Measurements from ENCODE around the gene ASCC3. TPM values are rescaled to one million over a fixed set of nuclear protein-coding genes. Genes with fewer than 3 reads are reported as not detected.

Gene ASCC3
- total RNA-seq, 1 experiment from 2014 or later = 79.3 TPM

- Histone ChIP-seq H3K27me3 (no peaks in the 10 kb centered on the region), H3K36me3 (no peaks in the 10 kb centered on the region), H3K4me1 (peaks cover 16% of the 10 kb centered on the region), H3K4me3 (no peak overlapping the region), H3K9me3 (replicated peaks) (no peaks in the 10 kb centered on the region), H3K27ac (no peak overlapping the region)
- no peak for DNase-seq
Measured at GRCh38 chr6:100491952-100492670, 389.0 kb downstream of the ASCC3 start.

DNA sequence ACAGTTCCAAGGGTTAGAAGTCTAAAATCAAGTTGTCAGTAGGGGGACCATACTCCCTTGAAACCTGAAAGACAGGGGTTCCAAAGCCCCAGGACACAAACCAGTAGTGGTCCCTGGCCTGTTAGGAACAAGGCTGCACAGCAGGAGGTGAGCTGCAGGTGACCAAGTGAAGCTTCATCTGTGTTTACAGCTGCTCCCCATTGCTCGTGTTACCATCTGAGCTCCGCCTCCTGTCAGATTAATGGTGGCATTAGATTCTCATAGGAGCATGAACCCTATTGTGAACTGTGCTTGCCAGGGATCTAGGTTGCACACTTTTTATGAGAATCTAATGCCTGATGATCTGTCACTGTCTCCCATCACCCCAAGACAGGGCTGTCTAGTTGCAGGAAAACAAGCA, 391.1 kb downstream of the ASCC3 start:
- no peak overlapping the region for H3K4me3 ChIP-seq
- H3K27ac ChIP-seq = no peak overlapping the region
- H3K27me3 ChIP-seq = no peaks in the 10 kb centered on the region
- peaks cover 23% of the 10 kb centered on the region for H3K4me1 ChIP-seq
- H3K36me3 ChIP-seq = no peaks in the 10 kb centered on the region
- DNase-seq = no peak
- no peaks in the 10 kb centered on the region for H3K9me3 ChIP-seq (replicated peaks)

DNA sequence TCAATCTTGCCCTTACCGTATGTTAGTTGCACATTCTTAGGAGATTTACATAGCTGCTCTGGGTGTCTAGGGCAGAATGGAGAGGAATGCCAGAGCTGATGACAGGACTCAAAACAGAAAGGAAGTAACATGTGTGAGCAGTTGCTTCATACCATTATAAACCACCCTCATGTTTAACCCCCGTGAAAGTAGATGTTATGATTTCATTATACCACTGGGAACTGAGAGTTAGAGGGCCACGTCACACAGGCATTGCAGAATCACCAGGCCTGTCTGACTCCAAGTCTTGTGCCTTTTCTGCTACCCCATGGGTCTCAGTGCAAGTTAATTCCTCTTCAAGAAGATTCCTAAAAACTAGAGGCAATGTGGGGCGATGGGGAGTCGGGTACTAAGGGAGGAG, 392.9 kb downstream of the ASCC3 start:
- H3K27me3 ChIP-seq = no peaks in the 10 kb centered on the region
- H3K4me3 ChIP-seq = no peak overlapping the region
- H3K36me3 ChIP-seq = no peaks in the 10 kb centered on the region
- H3K9me3 ChIP-seq (replicated peaks) = no peaks in the 10 kb centered on the region
- H3K4me1 ChIP-seq = peaks cover 35% of the 10 kb centered on the region
- peak overlapping the region; percentile 25; the same call in 1 of the 2 replicates for H3K27ac ChIP-seq
- DNase-seq = peak; percentile 35 to 64

DNA sequence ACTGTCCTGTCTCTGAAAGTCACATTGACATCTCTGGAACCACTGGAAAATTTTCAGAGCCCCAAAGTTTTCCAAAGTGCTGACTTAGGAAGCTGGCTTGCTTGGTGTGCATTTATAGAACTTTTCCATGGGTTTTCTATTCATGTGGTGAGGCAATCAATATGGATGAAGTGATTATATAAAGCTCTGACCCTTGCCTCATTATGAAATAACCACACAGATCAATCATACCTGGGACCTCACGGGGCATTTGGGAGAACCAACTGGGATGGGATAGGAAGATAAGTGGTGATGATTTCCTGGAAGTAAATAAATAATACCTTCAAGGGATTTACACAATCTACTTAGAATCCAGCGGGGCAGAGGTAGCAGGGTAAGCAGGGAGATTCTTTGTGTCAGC, 393.5 kb downstream of the ASCC3 start:
- Histone ChIP-seq H3K9me3 (replicated peaks) (no peaks in the 10 kb centered on the region), H3K4me3 (no peak overlapping the region), H3K27ac (peak overlapping the region; percentile 12; the same call in 1 of the 2 replicates), H3K36me3 (no peaks in the 10 kb centered on the region), H3K27me3 (no peaks in the 10 kb centered on the region), H3K4me1 (peaks cover 35% of the 10 kb centered on the region)
- no peak for DNase-seq

DNA sequence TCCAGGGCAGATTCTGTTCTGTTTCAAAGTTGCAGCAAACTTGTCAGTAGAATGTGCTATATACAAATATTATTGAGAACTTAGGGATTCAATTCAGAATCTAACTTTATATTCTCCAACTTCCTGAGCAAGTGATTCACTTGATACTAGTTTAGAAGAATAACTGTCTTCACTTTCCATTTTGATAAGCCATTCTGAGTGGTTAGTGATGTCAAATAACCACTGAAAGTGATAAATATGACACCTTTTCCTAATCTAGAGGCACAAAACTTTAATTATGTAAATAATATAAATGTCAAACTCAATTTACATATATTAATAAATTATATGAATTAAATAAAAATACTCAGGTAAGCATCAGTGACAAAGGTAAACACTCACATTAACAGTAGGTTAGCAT, 395.9 kb downstream of the ASCC3 start:
- Histone ChIP-seq H3K36me3 (no peaks in the 10 kb centered on the region), H3K27ac (no peak overlapping the region), H3K9me3 (replicated peaks) (no peaks in the 10 kb centered on the region), H3K4me1 (peaks cover 35% of the 10 kb centered on the region), H3K4me3 (no peak overlapping the region), H3K27me3 (no peaks in the 10 kb centered on the region)
- no peak for DNase-seq

DNA sequence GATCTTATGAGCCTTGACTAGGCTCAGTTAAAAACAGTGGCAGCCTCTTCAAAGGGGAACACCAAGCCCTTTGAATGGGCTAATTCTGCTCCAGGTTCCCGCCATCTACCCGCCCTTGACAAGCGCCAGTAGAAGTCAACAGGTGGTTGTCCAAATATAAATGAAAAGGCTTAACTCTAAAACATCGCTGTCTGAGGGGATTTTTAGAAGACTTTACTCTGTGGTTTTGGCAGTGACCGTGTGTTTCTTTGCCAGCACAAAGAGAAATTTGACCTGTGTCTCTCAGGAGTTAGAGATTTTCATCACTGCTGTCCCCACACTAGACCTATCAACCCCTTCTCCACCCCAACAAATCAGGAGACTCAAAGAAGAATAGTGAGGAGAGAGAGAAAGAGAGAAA, 396.7 kb downstream of the ASCC3 start:
- no peaks in the 10 kb centered on the region for H3K36me3 ChIP-seq
- peaks cover 35% of the 10 kb centered on the region for H3K4me1 ChIP-seq
- H3K27me3 ChIP-seq = no peaks in the 10 kb centered on the region
- DNase-seq = peak; percentile 74 to 90
- H3K4me3 ChIP-seq = peak overlapping the region; percentile 9
- peak overlapping the region; percentile 34 for H3K27ac ChIP-seq
- no peaks in the 10 kb centered on the region for H3K9me3 ChIP-seq (replicated peaks)

DNA sequence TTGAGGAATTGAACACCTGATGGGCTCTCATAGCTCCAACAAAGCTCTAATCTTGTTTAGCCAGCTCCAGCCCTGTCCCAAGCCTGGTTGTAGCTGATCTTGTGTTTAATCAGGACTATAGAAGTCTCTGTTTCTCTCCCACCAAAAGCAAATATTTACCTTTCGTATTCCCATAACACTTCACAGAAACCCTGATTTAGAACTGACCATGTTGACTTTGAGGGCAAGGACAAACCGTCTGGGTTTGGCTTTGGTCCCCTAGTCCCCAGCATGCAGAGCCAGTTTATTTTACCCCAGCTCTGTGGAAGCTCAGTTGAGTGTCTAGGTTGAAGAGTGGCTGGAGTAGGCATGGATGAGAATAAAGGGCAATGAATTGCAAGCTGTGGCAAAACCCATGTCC, 398.4 kb downstream of the ASCC3 start:
- no peak overlapping the region for H3K4me3 ChIP-seq
- no peaks in the 10 kb centered on the region for H3K9me3 ChIP-seq (replicated peaks)
- H3K4me1 ChIP-seq = peaks cover 21% of the 10 kb centered on the region
- no peak for DNase-seq
- H3K36me3 ChIP-seq = no peaks in the 10 kb centered on the region
- H3K27me3 ChIP-seq = no peaks in the 10 kb centered on the region
- H3K27ac ChIP-seq = no peak overlapping the region

DNA sequence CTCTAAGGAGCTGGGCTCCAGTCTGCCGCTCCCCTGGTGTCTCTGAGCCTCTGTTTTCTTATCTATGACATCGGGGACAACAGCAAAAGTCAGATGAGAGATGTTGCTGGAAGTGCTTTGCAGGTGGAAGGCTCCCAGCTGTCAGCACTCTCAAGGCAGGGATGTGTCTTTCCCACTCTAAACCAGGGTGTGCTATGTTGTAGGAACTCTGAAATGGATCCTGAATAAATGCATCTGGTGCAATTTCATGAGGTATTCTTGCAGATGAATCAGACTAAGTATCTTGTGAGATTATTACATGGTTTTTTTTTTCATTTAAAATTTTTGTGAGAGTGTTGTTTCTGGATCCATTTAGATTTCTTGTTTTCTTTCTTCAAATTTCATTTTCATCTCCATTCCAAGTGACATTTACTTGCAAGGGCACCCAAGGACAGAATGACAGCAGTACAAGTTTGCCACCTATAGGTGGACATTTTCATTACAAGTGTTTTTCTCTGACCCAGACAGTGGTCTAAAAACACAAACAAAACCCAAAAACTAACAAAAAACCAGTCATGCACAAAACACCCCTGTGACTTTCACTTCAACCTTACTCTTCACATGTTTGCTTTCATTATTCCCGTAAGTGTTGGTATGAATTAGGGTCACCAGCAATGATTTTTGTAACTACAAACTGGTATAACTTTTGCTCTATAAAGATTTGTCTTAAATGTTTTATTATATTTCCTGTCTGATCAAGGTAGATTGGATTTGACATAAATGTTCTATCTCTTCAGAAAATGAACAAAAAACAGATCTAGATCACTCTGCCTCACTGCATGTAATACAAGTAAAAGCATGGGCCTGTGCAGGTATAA, 401.7 kb downstream of the ASCC3 start:
- peak in 1 of 2 experiments; percentile 74 for DNase-seq
- Histone ChIP-seq H3K9me3 (replicated peaks) (no peaks in the 10 kb centered on the region), H3K4me1 (peaks cover 7% of the 10 kb centered on the region), H3K36me3 (no peaks in the 10 kb centered on the region), H3K27ac (no peak overlapping the region), H3K27me3 (no peaks in the 10 kb centered on the region), H3K4me3 (no peak overlapping the region)

- no peaks in the 10 kb centered on the region for H3K27me3 ChIP-seq
- no peak overlapping the region for H3K4me3 ChIP-seq
- no peaks in the 10 kb centered on the region for H3K4me1 ChIP-seq
- no peaks in the 10 kb centered on the region for H3K9me3 ChIP-seq (replicated peaks)
- no peak for DNase-seq
- H3K36me3 ChIP-seq = no peaks in the 10 kb centered on the region
- H3K27ac ChIP-seq = no peak overlapping the region
Measured at GRCh38 chr6:100475554-100476320, 405.4 kb downstream of the ASCC3 start.

DNA sequence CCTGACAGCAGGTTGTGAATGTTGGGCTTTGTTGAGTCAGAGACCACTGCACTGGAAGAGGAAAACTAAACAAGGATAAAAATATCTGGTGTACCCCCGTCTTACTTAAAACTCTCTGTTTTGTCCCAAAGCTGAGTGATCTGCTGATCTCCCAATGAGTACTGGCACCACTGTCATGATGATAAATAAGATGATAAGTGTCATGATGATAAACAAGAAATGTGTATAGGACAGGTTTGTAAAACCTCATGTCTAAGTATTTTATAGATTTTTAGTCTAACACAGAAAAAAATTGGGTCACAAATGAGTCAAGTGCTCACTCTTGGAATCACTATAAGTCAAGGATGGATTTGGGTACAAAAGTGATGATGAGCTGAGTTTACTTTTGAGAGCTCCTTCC, 407.9 kb downstream of the ASCC3 start:
- no peaks in the 10 kb centered on the region for H3K27me3 ChIP-seq
- H3K4me1 ChIP-seq = no peaks in the 10 kb centered on the region
- no peaks in the 10 kb centered on the region for H3K36me3 ChIP-seq
- DNase-seq = no peak
- no peak overlapping the region for H3K4me3 ChIP-seq
- no peaks in the 10 kb centered on the region for H3K9me3 ChIP-seq (replicated peaks)
- H3K27ac ChIP-seq = no peak overlapping the region

- H3K27me3 ChIP-seq = no peaks in the 10 kb centered on the region
- no peaks in the 10 kb centered on the region for H3K4me1 ChIP-seq
- H3K4me3 ChIP-seq = no peak overlapping the region
- DNase-seq = no peak
- no peaks in the 10 kb centered on the region for H3K9me3 ChIP-seq (replicated peaks)
- no peaks in the 10 kb centered on the region for H3K36me3 ChIP-seq
- no peak overlapping the region for H3K27ac ChIP-seq
Measured at GRCh38 chr6:100472674-100473073, 408.5 kb downstream of the ASCC3 start.

GRCh38 chr6:100470422-100471120, 410.6 kb downstream of the ASCC3 start:
- no peak for DNase-seq
- Histone ChIP-seq H3K36me3 (no peaks in the 10 kb centered on the region), H3K27ac (no peak overlapping the region), H3K9me3 (replicated peaks) (no peaks in the 10 kb centered on the region), H3K4me3 (no peak overlapping the region), H3K4me1 (no peaks in the 10 kb centered on the region), H3K27me3 (no peaks in the 10 kb centered on the region)

GRCh38 chr6:100469101-100469859, 411.8 kb downstream of the ASCC3 start:
- Histone ChIP-seq H3K9me3 (replicated peaks) (no peaks in the 10 kb centered on the region), H3K4me3 (no peak overlapping the region), H3K27ac (no peak overlapping the region), H3K27me3 (no peaks in the 10 kb centered on the region), H3K36me3 (no peaks in the 10 kb centered on the region), H3K4me1 (no peaks in the 10 kb centered on the region)
- no peak for DNase-seq
